ENCODE measurements around the gene RSPH1. TPM values are rescaled to one million over a fixed set of nuclear protein-coding genes. Genes with fewer than 3 reads are reported as not detected.

The RSPH1 gene
- total and polyA plus RNA-seq, 2 of the 8 experiments (the other 6 are each of a cell fraction or from before 2014, with no cell fraction given): 0.24 TPM; not detected in 1

GRCh38 chr21:42523941-42524340 is 27.9 kb upstream of the RSPH1 start (continued):
- TF ChIP-seq SIX5 (IDR thresholded peaks at IDR 0.05; ENCODE audit: low read depth, low read length) (no peak), CEBPB (IDR thresholded peaks at IDR 0.05; ENCODE audit: low read depth, low read length) (no peak), TBP (IDR thresholded peaks at IDR 0.05; ENCODE audit: low read depth, low read length) (no peak), RBBP5 (IDR thresholded peaks at IDR 0.05; ENCODE audit: borderline replicate concordance, low read depth, low read length) (no peak), RAD21 (IDR thresholded peaks at IDR 0.05 in 1 of 2, conservative IDR thresholded peaks at IDR 0.05 in 1 of 2; ENCODE audit: low read depth in 2 of 2, low read length in 2 of 2) (no peak)

Data from H1 (cell line).